ENCODE measurements around the gene TXLNB. TPM values are rescaled to one million over a fixed set of nuclear protein-coding genes. Genes with fewer than 3 reads are reported as not detected.

Gene TXLNB
- total and polyA plus RNA-seq, 2 of the 4 experiments (the other 2 are of a cell fraction): under 0.01 to 0.05 TPM

- H3K27me3 ChIP-seq (ENCODE audit: control insufficient read depth, insufficient read depth, low read length): no peaks in the 10 kb centered on the region
- no peaks in the 10 kb centered on the region for H3K4me1 ChIP-seq (ENCODE audit: control insufficient read depth, insufficient read depth, low read length)
- no peak overlapping the region for H2BK20ac ChIP-seq (ENCODE audit: low read depth, low read length)
- DNase-seq: no peak
- no peaks in the 10 kb centered on the region for H4K20me1 ChIP-seq (ENCODE audit: insufficient read depth, low read length)
- no peak overlapping the region for H4K8ac ChIP-seq (ENCODE audit: low read depth in 2 of 2, low read length in 2 of 2)
- no peak for TF ChIP-seq USF2 (IDR thresholded peaks at IDR 0.05; ENCODE audit: low read depth, low read length)
- no peak for TF ChIP-seq MAZ (IDR thresholded peaks at IDR 0.05; ENCODE audit: borderline replicate concordance, low read depth, low read length)
- TF ChIP-seq NFE2L2 (IDR thresholded peaks at IDR 0.05; ENCODE audit: low read depth, low read length): no peak
- no peak for TF ChIP-seq RFX5 (IDR thresholded peaks at IDR 0.05; ENCODE audit: low read depth, low read length)
- TF ChIP-seq, protein P1, sequence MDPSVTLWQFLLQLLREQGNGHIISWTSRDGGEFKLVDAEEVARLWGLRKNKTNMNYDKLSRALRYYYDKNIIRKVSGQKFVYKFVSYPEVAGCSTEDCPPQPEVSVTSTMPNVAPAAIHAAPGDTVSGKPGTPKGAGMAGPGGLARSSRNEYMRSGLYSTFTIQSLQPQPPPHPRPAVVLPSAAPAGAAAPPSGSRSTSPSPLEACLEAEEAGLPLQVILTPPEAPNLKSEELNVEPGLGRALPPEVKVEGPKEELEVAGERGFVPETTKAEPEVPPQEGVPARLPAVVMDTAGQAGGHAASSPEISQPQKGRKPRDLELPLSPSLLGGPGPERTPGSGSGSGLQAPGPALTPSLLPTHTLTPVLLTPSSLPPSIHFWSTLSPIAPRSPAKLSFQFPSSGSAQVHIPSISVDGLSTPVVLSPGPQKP (IDR thresholded peaks at IDR 0.05; ENCODE audit: borderline replicate concordance, low read depth, low read length): no peak
- TF ChIP-seq, protein P2, sequence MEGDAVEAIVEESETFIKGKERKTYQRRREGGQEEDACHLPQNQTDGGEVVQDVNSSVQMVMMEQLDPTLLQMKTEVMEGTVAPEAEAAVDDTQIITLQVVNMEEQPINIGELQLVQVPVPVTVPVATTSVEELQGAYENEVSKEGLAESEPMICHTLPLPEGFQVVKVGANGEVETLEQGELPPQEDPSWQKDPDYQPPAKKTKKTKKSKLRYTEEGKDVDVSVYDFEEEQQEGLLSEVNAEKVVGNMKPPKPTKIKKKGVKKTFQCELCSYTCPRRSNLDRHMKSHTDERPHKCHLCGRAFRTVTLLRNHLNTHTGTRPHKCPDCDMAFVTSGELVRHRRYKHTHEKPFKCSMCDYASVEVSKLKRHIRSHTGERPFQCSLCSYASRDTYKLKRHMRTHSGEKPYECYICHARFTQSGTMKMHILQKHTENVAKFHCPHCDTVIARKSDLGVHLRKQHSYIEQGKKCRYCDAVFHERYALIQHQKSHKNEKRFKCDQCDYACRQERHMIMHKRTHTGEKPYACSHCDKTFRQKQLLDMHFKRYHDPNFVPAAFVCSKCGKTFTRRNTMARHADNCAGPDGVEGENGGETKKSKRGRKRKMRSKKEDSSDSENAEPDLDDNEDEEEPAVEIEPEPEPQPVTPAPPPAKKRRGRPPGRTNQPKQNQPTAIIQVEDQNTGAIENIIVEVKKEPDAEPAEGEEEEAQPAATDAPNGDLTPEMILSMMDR (conservative IDR thresholded peaks at IDR 0.05; ENCODE audit: low read depth, low read length): no peak
- TF ChIP-seq SMC3 (IDR thresholded peaks at IDR 0.05; ENCODE audit: low read depth, low read length): no peak
- TF ChIP-seq RCOR1 (IDR thresholded peaks at IDR 0.05; ENCODE audit: insufficient replicate concordance, low read length): no peak
- TF ChIP-seq FOS (IDR thresholded peaks at IDR 0.05; ENCODE audit: low read depth, low read length): no peak
- TF ChIP-seq RAD21 (IDR thresholded peaks at IDR 0.05; ENCODE audit: low read length): no peak
- TF ChIP-seq MXI1 (IDR thresholded peaks at IDR 0.05; ENCODE audit: borderline replicate concordance, low read depth, low read length): no peak
- no peak for TF ChIP-seq CEBPB (IDR thresholded peaks at IDR 0.05; ENCODE audit: low read depth, low read length)
- no peak for TF ChIP-seq POLR2A (IDR thresholded peaks at IDR 0.05; ENCODE audit: low read depth, low read length)
- BruUV-seq (replicated peaks): no TSS peak
- H3K27ac ChIP-seq (ENCODE audit: insufficient read depth, low read length): no peak overlapping the region
- no peaks in the 10 kb centered on the region for H3K9me1 ChIP-seq (ENCODE audit: insufficient read depth, low read length)
- no peaks in the 10 kb centered on the region for H3K36me3 ChIP-seq (ENCODE audit: control insufficient read depth, insufficient read depth, low read length)
- dilution Hi-C loops (cut with HindIII; ENCODE audit: low sequenced_read_pairs, unreplicated experiment): no loop called here
- H3K9me3 ChIP-seq (ENCODE audit: control insufficient read depth, insufficient read depth, low read length): no peaks in the 10 kb centered on the region
- H3K18ac ChIP-seq (ENCODE audit: low read depth, low read length): no peak overlapping the region
- no peak overlapping the region for H3K23ac ChIP-seq (ENCODE audit: low read depth, low read length)
- ChIA-PET CTCF (no interaction called here), POLR2A (ENCODE audit: unreplicated experiment) (no interaction called here)
- H3K79me1 ChIP-seq (ENCODE audit: low read depth in 1 of 2, low read length in 2 of 2): no peaks in the 10 kb centered on the region
- no peak overlapping the region for H3K9ac ChIP-seq (ENCODE audit: low read depth, low read length)
- H2AFZ ChIP-seq (replicated peaks; ENCODE audit: low read length, poor library complexity): no peak overlapping the region
- no peak overlapping the region for H4K91ac ChIP-seq (ENCODE audit: insufficient read depth, low read depth, low read length)
- no peak overlapping the region for H4K5ac ChIP-seq (ENCODE audit: low read depth, low read length)
- in situ Hi-C loops (cut with MboI; ENCODE audit: low sequenced_read_pairs): no loop called here
- H3K4me2 ChIP-seq (ENCODE audit: low read depth, low read length): no peak overlapping the region
- H3K4ac ChIP-seq (ENCODE audit: low read depth, low read length): no peak overlapping the region
- H2BK15ac ChIP-seq (ENCODE audit: low read depth, low read length): no peak overlapping the region
- no peak for ATAC-seq (ENCODE audit: low read depth)
- no peak overlapping the region for H2BK5ac ChIP-seq (ENCODE audit: low read depth, low read length, poor library complexity, severe bottlenecking)
- no peak overlapping the region for H2AK5ac ChIP-seq (ENCODE audit: low read depth, low read length)
- WGBS, 2 experiments (ENCODE audit: extremely low coverage in 2 of 2, insufficient read length in 1 of 2): no CpG with 5 or more reads among the region's 2 CpGs
- no peak overlapping the region for H2BK120ac ChIP-seq (ENCODE audit: low read depth, low read length)
- H3K4me3 ChIP-seq (ENCODE audit: insufficient read depth, low read depth, low read length): no peak overlapping the region
- H2AK9ac ChIP-seq (replicated peaks; ENCODE audit: low read depth, low read length, poor library complexity): no peak overlapping the region
- no peak overlapping the region for H3K14ac ChIP-seq (replicated peaks; ENCODE audit: low read depth, low read length)
- H3K56ac ChIP-seq (ENCODE audit: extremely low read depth, insufficient read depth, low read length): no peak overlapping the region
- intact Hi-C loops (cut with micrococcal nuclease): no loop called here
These were observed 26.1 kb downstream of the TXLNB start for GRCh38 chr6:139265512-139266190.
